Fibroblast of lung (primary cell): ENCODE data around the gene DDAH2.

ENCODE experiments used
- EZH2 ChIP-seq: IDR thresholded peaks from 2 replicates; pipeline ENCODE4 v1.5.1; 2012; ENCODE audit warnings: low read length, control low read depth, mild to moderate bottlenecking; ENCODE audit errors: missing control alignments
- TF ChIP-seq, protein P1 (sequence below), 2 donors: IDR thresholded peaks in 1 of 2; conservative IDR thresholded peaks in 1 of 2; 1 replicate in 1 of 2; 2 replicates in 1 of 2; pipeline ENCODE4 v1.5.1; 2011 to 2012; ENCODE audit warnings: low read length in 2 of 2, control low read depth in 1 of 2, inconsistent platforms in 1 of 2, low read depth in 1 of 2, mild to moderate bottlenecking in 1 of 2

- TF ChIP-seq EZH2: no peak
- TF ChIP-seq, protein P1, sequence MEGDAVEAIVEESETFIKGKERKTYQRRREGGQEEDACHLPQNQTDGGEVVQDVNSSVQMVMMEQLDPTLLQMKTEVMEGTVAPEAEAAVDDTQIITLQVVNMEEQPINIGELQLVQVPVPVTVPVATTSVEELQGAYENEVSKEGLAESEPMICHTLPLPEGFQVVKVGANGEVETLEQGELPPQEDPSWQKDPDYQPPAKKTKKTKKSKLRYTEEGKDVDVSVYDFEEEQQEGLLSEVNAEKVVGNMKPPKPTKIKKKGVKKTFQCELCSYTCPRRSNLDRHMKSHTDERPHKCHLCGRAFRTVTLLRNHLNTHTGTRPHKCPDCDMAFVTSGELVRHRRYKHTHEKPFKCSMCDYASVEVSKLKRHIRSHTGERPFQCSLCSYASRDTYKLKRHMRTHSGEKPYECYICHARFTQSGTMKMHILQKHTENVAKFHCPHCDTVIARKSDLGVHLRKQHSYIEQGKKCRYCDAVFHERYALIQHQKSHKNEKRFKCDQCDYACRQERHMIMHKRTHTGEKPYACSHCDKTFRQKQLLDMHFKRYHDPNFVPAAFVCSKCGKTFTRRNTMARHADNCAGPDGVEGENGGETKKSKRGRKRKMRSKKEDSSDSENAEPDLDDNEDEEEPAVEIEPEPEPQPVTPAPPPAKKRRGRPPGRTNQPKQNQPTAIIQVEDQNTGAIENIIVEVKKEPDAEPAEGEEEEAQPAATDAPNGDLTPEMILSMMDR (conservative IDR thresholded peaks at IDR 0.05 in 1 of 2, IDR thresholded peaks at IDR 0.05 in 1 of 2; ENCODE audit: low read depth in 1 of 2, low read length in 2 of 2): no peak
Observed at GRCh38 chr6:31721351-31722020, 7.6 kb downstream of the DDAH2 start, which contains the start of gene LY6G6C.
